ENCODE results near the gene ZNF497.

Gene ZNF497

GRCh38 chr19:58326914-58327726 lies 35.4 kb downstream of the ZNF497 start, which contains the start of gene ZSCAN22:
TSS of gene ZSCAN22 (plus strand) at chr19:58326994. CDS start at chr19:58334803, 7,809 bp downstream.
- H3K27me3 ChIP-seq (replicated peaks; ENCODE audit: control insufficient read depth, insufficient read depth, low read length): no peaks in the 10 kb centered on the region
- TF ChIP-seq CTCF (IDR thresholded peaks at IDR 0.05; ENCODE audit: insufficient read depth, low read length, poor library complexity, severe bottlenecking): no peak
- DNase-seq (ENCODE audit: extremely low read depth, insufficient read length): peak; percentile 93
- no peaks in the 10 kb centered on the region; the same call in 1 of the 2 replicates for H3K36me3 ChIP-seq (ENCODE audit: control insufficient read depth, insufficient read depth, low read length)
- H3K4me3 ChIP-seq (replicated peaks; ENCODE audit: low read depth, low read length): peak within 1 kb of the TSS; percentile 99

DNA sequence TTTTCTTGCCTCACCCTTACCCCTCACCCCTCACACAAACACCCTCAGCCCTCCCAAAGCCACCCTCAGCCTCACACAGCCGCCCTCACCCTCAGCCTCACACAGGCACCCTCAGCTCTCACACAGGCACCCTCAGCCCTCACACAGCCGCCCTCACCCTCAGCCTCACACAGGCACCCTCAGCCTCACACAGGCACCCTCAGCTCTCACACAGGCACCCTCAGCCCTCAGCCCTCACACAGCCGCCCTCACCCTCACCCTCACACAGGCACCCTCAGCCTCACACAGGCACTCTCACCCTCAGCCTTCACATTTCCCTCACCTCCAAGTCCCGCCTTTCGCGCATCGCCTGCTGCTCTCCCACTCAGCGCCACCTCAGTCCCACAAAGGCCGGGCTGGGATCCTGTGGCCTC lies 36.0 kb downstream of the ZNF497 start:
- no peak for TF ChIP-seq CTCF (IDR thresholded peaks at IDR 0.05; ENCODE audit: insufficient read depth, low read length, poor library complexity, severe bottlenecking)
- H3K4me3 ChIP-seq (replicated peaks; ENCODE audit: low read depth, low read length): peak overlapping the region; percentile 99
- H3K27me3 ChIP-seq (replicated peaks; ENCODE audit: control insufficient read depth, insufficient read depth, low read length): no peaks in the 10 kb centered on the region
- H3K36me3 ChIP-seq (ENCODE audit: control insufficient read depth, insufficient read depth, low read length): no peaks in the 10 kb centered on the region; the same call in 1 of the 2 replicates
- no peak for DNase-seq (ENCODE audit: extremely low read depth, insufficient read length)

- no peak for TF ChIP-seq CTCF (IDR thresholded peaks at IDR 0.05; ENCODE audit: insufficient read depth, low read length, poor library complexity, severe bottlenecking)
- H3K27me3 ChIP-seq (replicated peaks; ENCODE audit: control insufficient read depth, insufficient read depth, low read length): no peaks in the 10 kb centered on the region
- no peak for DNase-seq (ENCODE audit: extremely low read depth, insufficient read length)
- peak overlapping the region; percentile 99 for H3K4me3 ChIP-seq (replicated peaks; ENCODE audit: low read depth, low read length)
- H3K36me3 ChIP-seq (ENCODE audit: control insufficient read depth, insufficient read depth, low read length): no peaks in the 10 kb centered on the region; the same call in 1 of the 2 replicates
Observed at GRCh38 chr19:58325311-58326022, 37.1 kb downstream of the ZNF497 start.

DNA sequence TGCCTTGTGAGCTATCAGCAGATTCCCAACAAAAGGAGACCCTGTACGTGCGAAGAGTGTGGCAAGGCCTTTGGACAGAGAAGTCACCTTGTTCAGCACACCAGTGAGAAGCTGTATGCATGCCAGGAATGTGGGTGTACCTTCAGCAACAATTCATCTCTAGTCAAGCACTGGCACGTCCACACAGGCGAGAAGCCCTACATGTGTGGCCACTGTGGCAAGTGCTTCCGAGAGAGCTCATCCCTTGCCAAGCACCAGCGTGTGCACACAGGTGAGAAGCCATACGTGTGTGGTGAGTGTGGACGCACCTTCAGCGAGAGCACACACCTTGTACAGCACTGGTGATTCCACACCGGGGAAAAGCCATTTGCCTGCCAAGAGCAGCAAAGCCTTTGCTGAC lies 43.3 kb downstream of the ZNF497 start:
- Histone ChIP-seq H3K4me3 (replicated peaks; ENCODE audit: low read depth, low read length) (no peak overlapping the region), H3K36me3 (ENCODE audit: control insufficient read depth, insufficient read depth, low read length) (peaks cover 10% of the 10 kb centered on the region), H3K27me3 (replicated peaks; ENCODE audit: control insufficient read depth, insufficient read depth, low read length) (no peaks in the 10 kb centered on the region)
- no peak for DNase-seq (ENCODE audit: extremely low read depth, insufficient read length)
- TF ChIP-seq CTCF (IDR thresholded peaks at IDR 0.05; ENCODE audit: insufficient read depth, low read length, poor library complexity, severe bottlenecking): no peak

GRCh38 chr19:58318297-58318696 lies 44.3 kb downstream of the ZNF497 start:
- H3K4me3 ChIP-seq (replicated peaks; ENCODE audit: low read depth, low read length): no peak overlapping the region
- TF ChIP-seq CTCF (IDR thresholded peaks at IDR 0.05; ENCODE audit: insufficient read depth, low read length, poor library complexity, severe bottlenecking): no peak
- no peak for DNase-seq (ENCODE audit: extremely low read depth, insufficient read length)
- peaks cover 10% of the 10 kb centered on the region for H3K36me3 ChIP-seq (ENCODE audit: control insufficient read depth, insufficient read depth, low read length)
- H3K27me3 ChIP-seq (replicated peaks; ENCODE audit: control insufficient read depth, insufficient read depth, low read length): no peaks in the 10 kb centered on the region

Measured in GM06990 (cell line).